ENCODE measurements around the gene ATP2A2. TPM values are rescaled to one million over a fixed set of nuclear protein-coding genes. Genes with fewer than 3 reads are reported as not detected.
A peak's percentile ranks its signal among the peaks of the same experiment; 100 is the strongest.
"Not testable (repeated sequence)": the region's sequence is repeated elsewhere in the genome, so short reads cannot be mapped to it uniquely, and the experiment has no call there.

ATP2A2 gene
- total and polyA plus RNA-seq, 2 experiments from 2014 or later: 47.2 to 225 TPM

GRCh38 chr12:110339184-110339952 is 58.3 kb downstream of the ATP2A2 start:
- H3K27me3 ChIP-seq (ENCODE audit: insufficient read depth): no peaks in the 10 kb centered on the region
- peaks cover 23% of the 10 kb centered on the region for H3F3A ChIP-seq (replicated peaks; ENCODE audit: low read depth)
- ATAC-seq (no peak), DNase-seq (ENCODE audit: low spot score) (no peak)
- Mint-ChIP-seq H3K36me3 (ENCODE audit: low read depth) (peaks cover 99% of the 10 kb centered on the region), H3K27me3 (ENCODE audit: insufficient read depth, low read depth, poor library complexity) (peaks cover 2% of the 10 kb centered on the region), H3K4me1 (peaks cover 6% of the 10 kb centered on the region), H3K9me3 (no peaks in the 10 kb centered on the region; the same call in 2 of the 3 replicates), H3K4me3 (no peak overlapping the region), H3K27ac (0 out of 2 replicates have a peak overlapping the region, but pooled peaks have one; percentile 2)
- H3K4me1 ChIP-seq (ENCODE audit: insufficient read depth): no peaks in the 10 kb centered on the region
- no peak overlapping the region for H2AFZ ChIP-seq
- peaks cover 88% of the 10 kb centered on the region for H3K36me3 ChIP-seq (ENCODE audit: insufficient read depth)
- 0 out of 2 replicates have a peak overlapping the region, but pooled peaks have one; percentile 15 for H3K27ac ChIP-seq (ENCODE audit: low read depth)
- peaks cover 5% of the 10 kb centered on the region; the same call in 1 of the 2 replicates for H3K79me2 ChIP-seq (replicated peaks; ENCODE audit: insufficient read depth)
- no peak overlapping the region for H3K4me2 ChIP-seq
- peaks cover 44% of the 10 kb centered on the region for H4K20me1 ChIP-seq (replicated peaks; ENCODE audit: insufficient read depth)
- TF ChIP-seq EZH2 (IDR thresholded peaks at IDR 0.05; ENCODE audit: low read depth, unreplicated experiment): no peak
- TF ChIP-seq EZH2phosphoT487 (IDR thresholded peaks at IDR 0.05; ENCODE audit: unreplicated experiment): no peak
- TF ChIP-seq STAT1 (IDR thresholded peaks at IDR 0.05; ENCODE audit: unreplicated experiment): no peak
- TF ChIP-seq ZNF114 (CRISPR knock-in tag; IDR thresholded peaks at IDR 0.05): no peak
- no peak for TF ChIP-seq REST (IDR thresholded peaks at IDR 0.05; ENCODE audit: unreplicated experiment)
- TF ChIP-seq NANOG (IDR thresholded peaks at IDR 0.05; ENCODE audit: borderline replicate concordance): no peak
- TF ChIP-seq CREB1 (CRISPR knock-in tag; IDR thresholded peaks at IDR 0.05; ENCODE audit: low read depth): no peak
- no peak for TF ChIP-seq ETS1 (IDR thresholded peaks at IDR 0.05)
- no peak for TF ChIP-seq ZNF331 (CRISPR knock-in tag; IDR thresholded peaks at IDR 0.05; ENCODE audit: low read depth)
- no peak overlapping the region for H3K4me3 ChIP-seq
- H3K9me2 ChIP-seq (ENCODE audit: insufficient read depth): no peaks in the 10 kb centered on the region

- DNase-seq (ENCODE audit: low spot score); H3K27me3 Mint-ChIP-seq (ENCODE audit: insufficient read depth, low read depth, poor library complexity); H3K9me2 ChIP-seq (ENCODE audit: insufficient read depth); H2AFZ ChIP-seq; H3K4me3 Mint-ChIP-seq; H3K27me3 ChIP-seq (ENCODE audit: insufficient read depth); H3K4me1 ChIP-seq (ENCODE audit: insufficient read depth); H3K79me2 ChIP-seq (replicated peaks; ENCODE audit: insufficient read depth); H3K9me3 Mint-ChIP-seq; ATAC-seq; H3K4me3 ChIP-seq; H3K4me1 Mint-ChIP-seq; H3K4me2 ChIP-seq: not testable (repeated sequence)
- Mint-ChIP-seq H3K27ac (peak overlapping the region; percentile 82), H3K36me3 (ENCODE audit: low read depth) (peaks cover 99% of the 10 kb centered on the region)
- peaks cover 44% of the 10 kb centered on the region for H4K20me1 ChIP-seq (replicated peaks; ENCODE audit: insufficient read depth)
- H3K36me3 ChIP-seq (ENCODE audit: insufficient read depth): peaks cover 88% of the 10 kb centered on the region
- peak overlapping the region; percentile 76; the same call in 1 of the 2 replicates for H3K27ac ChIP-seq (ENCODE audit: low read depth)
- peaks cover 20% of the 10 kb centered on the region for H3F3A ChIP-seq (replicated peaks; ENCODE audit: low read depth)
Measured at GRCh38 chr12:110340261-110340660, 59.2 kb downstream of the ATP2A2 start.
